ENCODE results near the gene PFKP. TPM values are rescaled to one million over a fixed set of nuclear protein-coding genes. Genes with fewer than 3 reads are reported as not detected.

The PFKP gene
- total RNA-seq, 1 donor from 2014 or later: 196 TPM

- DNase-seq (ENCODE audit: low read depth) (peak; percentile 95), FAIRE-seq (peak; percentile 90)
- Histone ChIP-seq H3K36me3 (ENCODE audit: control insufficient read depth, insufficient read depth, low read length) (peaks cover 39% of the 10 kb centered on the region), H3K4me3 (ENCODE audit: low read depth, low read length) (no peak overlapping the region), H3K27me3 (ENCODE audit: control insufficient read depth, insufficient read depth, low read length) (no peaks in the 10 kb centered on the region)
- no peak for TF ChIP-seq CTCF (IDR thresholded peaks at IDR 0.05; ENCODE audit: insufficient read depth, low read length, severe bottlenecking)
Measured at GRCh38 chr10:3107426-3107961, 40.1 kb downstream of the PFKP start.

- no peak overlapping the region for H3K4me3 ChIP-seq (ENCODE audit: low read depth, low read length)
- H3K36me3 ChIP-seq (ENCODE audit: control insufficient read depth, insufficient read depth, low read length): peaks cover 40% of the 10 kb centered on the region
- FAIRE-seq (no peak), DNase-seq (ENCODE audit: low read depth) (no peak)
- no peak for TF ChIP-seq CTCF (IDR thresholded peaks at IDR 0.05; ENCODE audit: insufficient read depth, low read length, severe bottlenecking)
- H3K27me3 ChIP-seq (ENCODE audit: control insufficient read depth, insufficient read depth, low read length): no peaks in the 10 kb centered on the region
Measured at GRCh38 chr10:3108033-3108432, 40.7 kb downstream of the PFKP start.

GRCh38 chr10:3108575-3109105, 41.3 kb downstream of the PFKP start:
- Histone ChIP-seq H3K27me3 (ENCODE audit: control insufficient read depth, insufficient read depth, low read length) (no peaks in the 10 kb centered on the region), H3K4me3 (ENCODE audit: low read depth, low read length) (no peak overlapping the region), H3K36me3 (ENCODE audit: control insufficient read depth, insufficient read depth, low read length) (peaks cover 45% of the 10 kb centered on the region)
- DNase-seq (ENCODE audit: low read depth): no peak
- FAIRE-seq: no peak
- no peak for TF ChIP-seq CTCF (IDR thresholded peaks at IDR 0.05; ENCODE audit: insufficient read depth, low read length, severe bottlenecking)

GRCh38 chr10:3109196-3109595, 41.8 kb downstream of the PFKP start:
- FAIRE-seq: no peak
- Histone ChIP-seq H3K27me3 (ENCODE audit: control insufficient read depth, insufficient read depth, low read length) (no peaks in the 10 kb centered on the region), H3K36me3 (ENCODE audit: control insufficient read depth, insufficient read depth, low read length) (peaks cover 41% of the 10 kb centered on the region), H3K4me3 (ENCODE audit: low read depth, low read length) (no peak overlapping the region)
- DNase-seq (ENCODE audit: low read depth): no peak
- TF ChIP-seq CTCF (IDR thresholded peaks at IDR 0.05; ENCODE audit: insufficient read depth, low read length, severe bottlenecking): no peak

- DNase-seq (ENCODE audit: low read depth): no peak
- no peak overlapping the region for H3K4me3 ChIP-seq (ENCODE audit: low read depth, low read length)
- no peak for TF ChIP-seq CTCF (IDR thresholded peaks at IDR 0.05; ENCODE audit: insufficient read depth, low read length, severe bottlenecking)
- FAIRE-seq: no peak
- peaks cover 40% of the 10 kb centered on the region for H3K36me3 ChIP-seq (ENCODE audit: control insufficient read depth, insufficient read depth, low read length)
- H3K27me3 ChIP-seq (ENCODE audit: control insufficient read depth, insufficient read depth, low read length): no peaks in the 10 kb centered on the region
Measured at GRCh38 chr10:3109633-3110032, 42.3 kb downstream of the PFKP start.
